Measurements from ENCODE around the gene MANSC1. TPM values are rescaled to one million over a fixed set of nuclear protein-coding genes. Genes with fewer than 3 reads are reported as not detected.

Gene MANSC1
- total RNA-seq, 6 experiments from 2014 or later: 4.8 to 11.7 (median 10.0) TPM

DNA sequence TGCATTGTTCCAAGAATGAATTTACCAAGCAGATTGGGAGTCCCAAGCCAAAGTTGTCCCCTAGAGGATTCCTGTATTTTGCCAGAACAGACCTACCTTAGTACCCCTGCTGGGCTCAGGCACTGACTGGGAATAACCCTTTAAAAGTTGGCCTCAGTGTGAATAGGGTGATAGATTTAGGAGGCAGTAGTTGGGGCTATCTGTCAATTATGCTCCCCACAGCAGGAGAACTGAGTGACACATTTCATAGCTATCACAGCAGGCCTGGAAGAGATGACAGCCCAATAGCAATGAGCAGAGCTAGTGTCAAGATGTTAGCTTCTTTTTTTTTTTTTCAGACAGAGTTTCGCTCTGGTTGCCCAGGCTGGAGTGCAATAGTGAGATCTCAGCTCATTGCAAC lies 68.9 kb downstream of the MANSC1 start:
- Mint-ChIP-seq H3K9me3 (peaks cover 6% of the 10 kb centered on the region; the same call in 1 of the 2 replicates), H3K4me1 (ENCODE audit: low read depth) (peaks cover 29% of the 10 kb centered on the region), H3K27me3 (ENCODE audit: insufficient read depth) (peaks cover 5% of the 10 kb centered on the region), H3K36me3 (ENCODE audit: low read depth) (peaks cover 10% of the 10 kb centered on the region), H3K27ac (no peak overlapping the region), H3K4me3 (no peak overlapping the region)
- TF ChIP-seq CTCF (IDR thresholded peaks at IDR 0.05): no peak
- no peak for DNase-seq

GRCh38 chr12:12278899-12279298 lies 71.1 kb downstream of the MANSC1 start:
- Mint-ChIP-seq H3K36me3 (ENCODE audit: low read depth) (peaks cover 10% of the 10 kb centered on the region), H3K27ac (no peak overlapping the region), H3K27me3 (ENCODE audit: insufficient read depth) (peaks cover 3% of the 10 kb centered on the region), H3K4me1 (ENCODE audit: low read depth) (peaks cover 25% of the 10 kb centered on the region), H3K9me3 (peaks cover 10% of the 10 kb centered on the region; the same call in 1 of the 2 replicates), H3K4me3 (no peak overlapping the region)
- DNase-seq: no peak
- TF ChIP-seq CTCF (IDR thresholded peaks at IDR 0.05): no peak

Other genes with a start within 250 kb of the MANSC1 start
- 10 to 100 TPM; 24.0 to 31.6 (median 27.0) TPM for gene LRP6, start 83.2 kb downstream of the MANSC1 start, total RNA-seq (2021; fragmentation: NEBNext Ultra II Directional; extraction: Animal tissue kit (Norgen Biotek cat#: 25700))
- gene BORCS5, start 6.8 kb upstream of the MANSC1 start, total RNA-seq (2021; fragmentation: NEBNext Ultra II Directional; extraction: Animal tissue kit (Norgen Biotek cat#: 25700)): 10 to 100 TPM in 4 of 6 experiments, 1 to 10 TPM in 2; 8.7 to 13.9 (median 10.6) TPM
- 1 to 10 TPM; 5.9 to 8.9 (median 7.4) TPM for gene DUSP16, start 212.6 kb upstream of the MANSC1 start, total RNA-seq (2021; fragmentation: NEBNext Ultra II Directional; extraction: Animal tissue kit (Norgen Biotek cat#: 25700))

Data from HFFc6 (cell line).